Left lung (tissue), 10 donors: ENCODE results near the gene ZBTB46. TPM values are rescaled to one million over a fixed set of nuclear protein-coding genes. Genes with fewer than 3 reads are reported as not detected.
A peak's percentile ranks its signal among the peaks of the same experiment; 100 is the strongest.

Experiments
- ATAC-seq: fragments of 200-7000 bp; cut with Tn5 transposase; one replicate; pipeline ENCODE4 v1.9.1; 2020; ENCODE audit warnings: moderate library complexity
- DNase-seq, 4 donors: peaks; one replicate each; pipeline ENCODE4 v3.0.0-alpha.2; 2013 to 2020
- H3K27ac ChIP-seq, 2 donors: fragments of 200-600 bp; sonication (generic) in 1 of 2; one replicate each; pipeline versions ENCODE4 v1.5.0 to v1.8.0; 2020 to 2021
- H3K27me3 ChIP-seq, 2 donors: fragments of 200-600 bp; sonication (generic) in 1 of 2; one replicate each; pipeline versions ENCODE4 v1.5.0 to v1.8.0; 2020 to 2021
- H3K36me3 ChIP-seq, 2 donors: fragments of 200-600 bp; sonication (generic) in 1 of 2; one replicate each; pipeline versions ENCODE4 v1.5.0 to v1.8.0; 2020 to 2021
- H3K4me1 ChIP-seq, 2 donors: fragments of 200-600 bp; one replicate each; pipeline ENCODE4 v1.8.0; 2021
- H3K4me3 ChIP-seq, 2 donors: fragments of 200-600 bp; sonication (generic) in 1 of 2; one replicate each; pipeline versions ENCODE4 v1.5.0 to v1.8.0; 2020 to 2021; ENCODE audit warnings: mild to moderate bottlenecking in 1 of 2
- H3K9me3 ChIP-seq, 2 donors: fragments of 200-600 bp; sonication (generic) in 1 of 2; one replicate each; pipeline versions ENCODE4 v1.5.0 to v1.8.0; 2020 to 2021
- intact Hi-C, 2 donors: fragments of 100-400 bp; cut with DNase I; formaldehyde crosslinking; loops; one replicate each; pipeline versions ENCODE4 v1.11.2 to v1.14.2; 2022
- polyA plus RNA-seq, 6 donors: library from polyadenylated mRNA; unstranded; fragments of 120-200 nt; gene quantifications; one replicate each; pipeline ENCODE4 v1.2.1, GENCODE V29; 2013; ENCODE audit not compliant: insufficient read length in 6 of 6
- total RNA-seq, 2 donors: library from RNA; stranded (reverse); fragmentation: NEBNext Ultra II Directional; extraction: Animal tissue kit (Norgen Biotek cat#: 25700); gene quantifications; one replicate each; pipeline ENCODE4 v1.2.1, GENCODE V29; 2021
- TF ChIP-seq, protein P1 (sequence below), 2 donors: fragments of 200-600 bp; sonication (generic) in 1 of 2; IDR thresholded peaks; one replicate each; pipeline versions ENCODE4 v1.5.0 to v1.8.0; 2021; ENCODE audit warnings: antibody characterized with exemption in 2 of 2
- donor health status: DM: no; HTN: yes; CAD: no.
- donor health status: DM: no; HTN: no; CAD: no.

The ZBTB46 gene
- total and polyA plus RNA-seq, 8 donors = 9.2 to 16.3 (median 11.7) TPM

GRCh38 chr20:63746751-63747315 lies 84.2 kb downstream of the ZBTB46 start:
- Histone ChIP-seq H3K4me1 (peaks cover under 1 to 4% of the 10 kb centered on the region in 2 donors), H3K36me3 (peaks cover 0 to 33% of the 10 kb centered on the region in 2 donors), H3K9me3 (no peaks in the 10 kb centered on the region), H3K27me3 (no peaks in the 10 kb centered on the region), H3K4me3 (no peak overlapping the region), H3K27ac (no peak overlapping the region)
- TF ChIP-seq, protein P1, sequence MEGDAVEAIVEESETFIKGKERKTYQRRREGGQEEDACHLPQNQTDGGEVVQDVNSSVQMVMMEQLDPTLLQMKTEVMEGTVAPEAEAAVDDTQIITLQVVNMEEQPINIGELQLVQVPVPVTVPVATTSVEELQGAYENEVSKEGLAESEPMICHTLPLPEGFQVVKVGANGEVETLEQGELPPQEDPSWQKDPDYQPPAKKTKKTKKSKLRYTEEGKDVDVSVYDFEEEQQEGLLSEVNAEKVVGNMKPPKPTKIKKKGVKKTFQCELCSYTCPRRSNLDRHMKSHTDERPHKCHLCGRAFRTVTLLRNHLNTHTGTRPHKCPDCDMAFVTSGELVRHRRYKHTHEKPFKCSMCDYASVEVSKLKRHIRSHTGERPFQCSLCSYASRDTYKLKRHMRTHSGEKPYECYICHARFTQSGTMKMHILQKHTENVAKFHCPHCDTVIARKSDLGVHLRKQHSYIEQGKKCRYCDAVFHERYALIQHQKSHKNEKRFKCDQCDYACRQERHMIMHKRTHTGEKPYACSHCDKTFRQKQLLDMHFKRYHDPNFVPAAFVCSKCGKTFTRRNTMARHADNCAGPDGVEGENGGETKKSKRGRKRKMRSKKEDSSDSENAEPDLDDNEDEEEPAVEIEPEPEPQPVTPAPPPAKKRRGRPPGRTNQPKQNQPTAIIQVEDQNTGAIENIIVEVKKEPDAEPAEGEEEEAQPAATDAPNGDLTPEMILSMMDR (IDR thresholded peaks at IDR 0.05) = no peak
- intact Hi-C loops = no loop called here
- DNase-seq = peak in 1 of 4 donors; percentile 76
- ATAC-seq = no peak

DNA sequence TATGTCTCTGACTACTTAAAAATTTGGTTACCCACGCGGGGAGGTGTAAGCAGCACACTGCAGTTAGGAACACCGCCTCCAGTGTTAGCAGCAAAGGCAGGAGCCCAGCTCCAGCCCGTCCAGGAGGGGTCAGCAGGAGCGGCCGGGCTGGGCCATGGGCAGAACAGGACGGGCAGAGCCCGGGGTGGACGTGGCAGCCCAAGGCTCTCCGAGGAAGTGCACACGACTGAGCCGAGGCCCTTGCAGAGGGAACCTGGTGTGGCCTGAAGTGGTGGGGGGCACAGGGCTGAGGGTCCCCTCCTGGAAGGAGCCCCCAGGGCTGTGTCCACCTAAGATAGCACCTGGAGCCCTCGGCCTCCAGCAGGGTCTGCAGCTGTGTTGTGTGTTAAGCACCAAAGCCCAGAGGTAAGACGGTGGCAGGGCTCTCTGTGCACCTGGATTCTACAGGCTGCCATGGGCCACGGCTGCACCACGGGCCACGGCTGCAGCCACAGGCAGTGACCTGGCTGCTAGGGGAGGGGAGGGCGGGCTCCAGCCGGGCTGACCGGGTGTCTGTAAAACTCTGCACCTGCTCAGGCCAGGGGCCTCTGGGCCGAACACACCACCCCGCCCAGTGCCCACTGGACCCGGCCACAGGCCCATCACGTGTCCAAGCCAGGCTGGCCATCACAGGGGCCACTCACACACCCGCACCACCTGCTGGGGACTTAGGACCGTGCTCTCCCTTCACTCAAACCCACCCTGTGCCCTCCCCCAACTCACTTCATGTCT lies 84.9 kb downstream of the ZBTB46 start:
- Histone ChIP-seq H3K27ac (no peak overlapping the region), H3K36me3 (peaks cover 0 to 39% of the 10 kb centered on the region in 2 donors), H3K4me3 (no peak overlapping the region), H3K9me3 (no peaks in the 10 kb centered on the region), H3K4me1 (peaks cover 7 to 11% of the 10 kb centered on the region in 2 donors), H3K27me3 (no peaks in the 10 kb centered on the region)
- ATAC-seq (no peak), DNase-seq (peak in 1 of 4 donors; percentile 71)
- TF ChIP-seq, protein P1 (IDR thresholded peaks at IDR 0.05) = no peak
- intact Hi-C loops = no loop called here

DNA sequence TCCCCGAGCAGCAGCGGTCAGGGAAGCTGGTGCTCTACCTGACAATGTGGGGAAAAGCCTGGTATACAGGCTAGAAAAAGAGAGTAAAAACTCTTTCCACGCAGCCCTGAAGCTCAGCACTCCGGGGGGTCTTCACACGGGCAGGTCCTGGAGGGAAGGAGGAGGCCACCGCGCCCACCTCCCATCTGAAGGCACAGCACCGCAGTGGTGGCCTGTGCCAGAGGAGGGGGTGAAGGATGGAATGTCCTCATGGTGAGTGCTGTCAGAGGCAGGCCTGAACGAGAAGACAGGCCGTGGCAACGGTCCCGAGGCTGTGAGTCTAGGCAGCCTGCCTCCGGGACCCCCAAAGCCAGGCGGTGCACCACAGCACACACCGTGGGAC lies 85.6 kb downstream of the ZBTB46 start:
- Histone ChIP-seq H3K4me1 (peaks cover 11 to 19% of the 10 kb centered on the region in 2 donors), H3K36me3 (peaks cover 0 to 39% of the 10 kb centered on the region in 2 donors), H3K4me3 (no peak overlapping the region), H3K27ac (no peak overlapping the region), H3K9me3 (no peaks in the 10 kb centered on the region), H3K27me3 (no peaks in the 10 kb centered on the region)
- TF ChIP-seq, protein P1 (IDR thresholded peaks at IDR 0.05) = no peak
- ATAC-seq = no peak
- intact Hi-C loops = no loop called here
- DNase-seq = peak in 1 of 4 donors; percentile 69

- H3K27ac ChIP-seq = no peak overlapping the region
- peaks cover 11 to 22% of the 10 kb centered on the region in 2 donors for H3K4me1 ChIP-seq
- TF ChIP-seq, protein P1 (IDR thresholded peaks at IDR 0.05) = no peak
- no peaks in the 10 kb centered on the region for H3K9me3 ChIP-seq
- no peaks in the 10 kb centered on the region for H3K27me3 ChIP-seq
- peaks cover 0 to 39% of the 10 kb centered on the region in 2 donors for H3K36me3 ChIP-seq
- ATAC-seq (no peak), DNase-seq (peak in 1 of 4 donors; percentile 61)
- no peak overlapping the region for H3K4me3 ChIP-seq
- intact Hi-C loops = no loop called here
These were observed 86.3 kb downstream of the ZBTB46 start for GRCh38 chr20:63744574-63745423.
